HG03520 (cell line): ENCODE measurements around the gene CENPA.

Experiments used
- ATAC-seq: cut with Tn5 transposase; IDR thresholded peaks from one replicate; pipeline ENCODE4 v1.9.1; 2021; ENCODE audit warnings: mild to moderate bottlenecking, moderate library complexity; ENCODE audit not compliant: unreplicated experiment

Gene CENPA

GRCh38 chr2:26838121-26838906 is 52.5 kb downstream of the CENPA start:
- no peak for ATAC-seq

- no peak for ATAC-seq
These were observed 55.2 kb downstream of the CENPA start for GRCh38 chr2:26840937-26841610.

GRCh38 chr2:26843041-26843440 is 57.2 kb downstream of the CENPA start:
- no peak for ATAC-seq
